Measurements from ENCODE around the gene WFIKKN2.

DNA sequence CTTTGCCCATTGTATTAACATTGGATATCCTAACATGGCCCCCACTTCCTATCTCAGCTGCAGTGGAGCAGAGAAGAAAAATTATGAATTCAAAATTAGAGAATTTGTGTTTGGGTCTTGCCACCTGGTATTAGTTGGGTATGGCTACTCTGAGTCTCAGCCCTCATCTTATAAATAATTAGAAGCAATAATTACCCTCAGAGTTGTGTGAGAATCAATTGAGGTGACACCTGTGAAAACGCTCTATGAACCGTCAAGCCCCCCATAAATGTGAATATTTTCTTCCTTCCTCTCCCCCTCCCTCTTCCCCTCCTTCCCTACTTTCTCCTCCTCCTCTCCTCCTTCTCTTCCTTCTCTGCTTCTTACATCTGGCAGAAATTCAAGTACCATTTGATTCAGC lies 39.7 kb downstream of the WFIKKN2 start:
- TF ChIP-seq, protein P1, sequence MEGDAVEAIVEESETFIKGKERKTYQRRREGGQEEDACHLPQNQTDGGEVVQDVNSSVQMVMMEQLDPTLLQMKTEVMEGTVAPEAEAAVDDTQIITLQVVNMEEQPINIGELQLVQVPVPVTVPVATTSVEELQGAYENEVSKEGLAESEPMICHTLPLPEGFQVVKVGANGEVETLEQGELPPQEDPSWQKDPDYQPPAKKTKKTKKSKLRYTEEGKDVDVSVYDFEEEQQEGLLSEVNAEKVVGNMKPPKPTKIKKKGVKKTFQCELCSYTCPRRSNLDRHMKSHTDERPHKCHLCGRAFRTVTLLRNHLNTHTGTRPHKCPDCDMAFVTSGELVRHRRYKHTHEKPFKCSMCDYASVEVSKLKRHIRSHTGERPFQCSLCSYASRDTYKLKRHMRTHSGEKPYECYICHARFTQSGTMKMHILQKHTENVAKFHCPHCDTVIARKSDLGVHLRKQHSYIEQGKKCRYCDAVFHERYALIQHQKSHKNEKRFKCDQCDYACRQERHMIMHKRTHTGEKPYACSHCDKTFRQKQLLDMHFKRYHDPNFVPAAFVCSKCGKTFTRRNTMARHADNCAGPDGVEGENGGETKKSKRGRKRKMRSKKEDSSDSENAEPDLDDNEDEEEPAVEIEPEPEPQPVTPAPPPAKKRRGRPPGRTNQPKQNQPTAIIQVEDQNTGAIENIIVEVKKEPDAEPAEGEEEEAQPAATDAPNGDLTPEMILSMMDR (IDR thresholded peaks at IDR 0.05) = no peak
- TF ChIP-seq EZH2phosphoT487 (IDR thresholded peaks at IDR 0.05) = no peak
- TF ChIP-seq EZH2 (IDR thresholded peaks at IDR 0.05) = no peak

Measured in neural progenitor cell (in vitro differentiated cells).